CD4-positive, alpha-beta T cell (primary cell): ENCODE results near the gene KIRREL2. TPM values are rescaled to one million over a fixed set of nuclear protein-coding genes. Genes with fewer than 3 reads are reported as not detected.

ENCODE experiments used
- ATAC-seq: fragments of 200-7000 bp; cut with Tn5 transposase; one replicate; pipeline ENCODE4 v1.10.0; 2022; ENCODE audit warnings: mild to moderate bottlenecking; ENCODE audit not compliant: poor library complexity
- CTCF ChIA-PET: fragments of 350-600 bp; sonication (Branson Sonifier 250); formaldehyde crosslinking; loops from one replicate; lab custom pipeline; 2021; ENCODE audit warnings: antibody characterized with exemption, inconsistent platforms; lab: Charles Lee
- POLR2A ChIA-PET: fragments of 350-600 bp; sonication (Branson Sonifier 250); formaldehyde crosslinking; loops from one replicate; lab custom pipeline; 2021; ENCODE audit warnings: antibody characterized with exemption, inconsistent platforms; lab: Charles Lee
- DNase-seq, 14 experiments: peaks; one replicate each; pipeline ENCODE4 v3.0.0-alpha.2; 2013 to 2020; ENCODE audit warnings: mixed read lengths in 2 of 14
- H3K27ac ChIP-seq, 2 donors: one replicate each; pipeline versions ENCODE4 v1.5.1 to v1.7.0; 2013; ENCODE audit warnings: low read length in 2 of 2, low read depth in 1 of 2, mild to moderate bottlenecking in 1 of 2
- H3K27me3 ChIP-seq, 2 experiments: 1 replicate in 1 of 2; 2 replicates in 1 of 2; pipeline versions ENCODE4 v1.6.1 to v1.7.0; 2013; ENCODE audit warnings: low read length in 2 of 2, control low read depth in 1 of 2, mild to moderate bottlenecking in 1 of 2, moderate library complexity in 1 of 2; ENCODE audit not compliant: insufficient read depth in 2 of 2, control insufficient read depth in 1 of 2
- H3K36me3 ChIP-seq: one replicate; pipeline ENCODE4 v1.6.1; 2013; ENCODE audit warnings: low read length, control low read depth; ENCODE audit not compliant: insufficient read depth
- H3K4me1 ChIP-seq: one replicate; pipeline ENCODE4 v1.6.1; 2013; ENCODE audit warnings: low read length, control low read depth; ENCODE audit not compliant: insufficient read depth
- H3K4me3 ChIP-seq: one replicate; pipeline ENCODE4 v1.5.1; 2013; ENCODE audit warnings: mild to moderate bottlenecking, low read length, moderate library complexity
- H3K9me3 ChIP-seq, 2 experiments: 1 replicate in 1 of 2; 2 replicates in 1 of 2; pipeline versions ENCODE4 v1.6.1 to v1.7.0; 2013; ENCODE audit warnings: low read length in 2 of 2, mild to moderate bottlenecking in 2 of 2, control low read depth in 1 of 2, moderate library complexity in 1 of 2; ENCODE audit not compliant: control insufficient read depth in 1 of 2, insufficient read depth in 1 of 2
- H3K27ac Mint-ChIP-seq: one replicate; pipeline ENCODE4 v1.8.0; 2020; ENCODE audit warnings: mixed read lengths
- H3K27me3 Mint-ChIP-seq: one replicate; pipeline ENCODE4 v1.8.0; 2021; ENCODE audit warnings: mixed read lengths
- H3K36me3 Mint-ChIP-seq: one replicate; pipeline ENCODE4 v1.8.0; 2021; ENCODE audit warnings: low read depth, mixed read lengths
- H3K4me1 Mint-ChIP-seq: one replicate; pipeline ENCODE4 v1.8.0; 2021; ENCODE audit warnings: low read depth, mixed read lengths
- H3K4me3 Mint-ChIP-seq: one replicate; pipeline ENCODE4 v1.8.0; 2020; ENCODE audit warnings: mild to moderate bottlenecking, mixed read lengths
- H3K9me3 Mint-ChIP-seq: one replicate; pipeline ENCODE4 v1.8.0; 2020; ENCODE audit warnings: mixed read lengths
- CTCF ChIP-seq: fragments of 200-600 bp; IDR thresholded peaks from one replicate; pipeline ENCODE4 v1.8.0; 2022; ENCODE audit warnings: antibody characterized with exemption, mild to moderate bottlenecking
- intact Hi-C, 2 experiments: fragments of 100-400 bp; cut with DNase I in 1 of 2; cut with micrococcal nuclease in 1 of 2; formaldehyde crosslinking; loops; one replicate each; pipeline versions ENCODE4 v1.15.1 to v1.9.0; 2023 to 2025; cut with DNase I, micrococcal nuclease
- total RNA-seq, 174 experiments: library from RNA in 2 of 174; stranded (reverse) in 2 of 174; gene quantifications; one replicate each; pipeline ENCODE4 v1.2.3 and lab custom pipeline; 2021 to 2026

KIRREL2 gene
- total RNA-seq, 2 experiments from 2014 or later, result 0.14 TPM; not detected in 1

GRCh38 chr19:35852029-35852780, 4.5 kb upstream of the KIRREL2 start, which contains the start of gene NPHS1:
TSS of gene NPHS1 (minus strand) at chr19:35852504. CDS start at chr19:35851837, 667 bp downstream.
- H3K4me3 Mint-ChIP-seq, result no peak within 1 kb of the TSS
- H3K9me3 Mint-ChIP-seq, result no peaks in the 10 kb centered on the region
- H3K36me3 ChIP-seq, result no peaks in the 10 kb centered on the region
- H3K4me1 Mint-ChIP-seq, result peaks cover 5% of the 10 kb centered on the region
- H3K36me3 Mint-ChIP-seq, result no peaks in the 10 kb centered on the region
- DNase-seq, result no peak
- H3K4me3 ChIP-seq, result no peak within 1 kb of the TSS
- ATAC-seq, result no peak
- H3K27ac ChIP-seq, result no peak within 1 kb of the TSS
- peaks cover 39 to 64% of the 10 kb centered on the region in 2 experiments for H3K27me3 ChIP-seq
- ChIA-PET POLR2A (no interaction called here), CTCF (no interaction called here)
- no peak for TF ChIP-seq CTCF
- H3K9me3 ChIP-seq, result peaks cover 0 to 11% of the 10 kb centered on the region in 2 experiments
- peaks cover 74% of the 10 kb centered on the region for H3K27me3 Mint-ChIP-seq
- no peak within 1 kb of the TSS for H3K27ac Mint-ChIP-seq
- intact Hi-C loops, result no loop called here
- peaks cover 14% of the 10 kb centered on the region for H3K4me1 ChIP-seq

DNA sequence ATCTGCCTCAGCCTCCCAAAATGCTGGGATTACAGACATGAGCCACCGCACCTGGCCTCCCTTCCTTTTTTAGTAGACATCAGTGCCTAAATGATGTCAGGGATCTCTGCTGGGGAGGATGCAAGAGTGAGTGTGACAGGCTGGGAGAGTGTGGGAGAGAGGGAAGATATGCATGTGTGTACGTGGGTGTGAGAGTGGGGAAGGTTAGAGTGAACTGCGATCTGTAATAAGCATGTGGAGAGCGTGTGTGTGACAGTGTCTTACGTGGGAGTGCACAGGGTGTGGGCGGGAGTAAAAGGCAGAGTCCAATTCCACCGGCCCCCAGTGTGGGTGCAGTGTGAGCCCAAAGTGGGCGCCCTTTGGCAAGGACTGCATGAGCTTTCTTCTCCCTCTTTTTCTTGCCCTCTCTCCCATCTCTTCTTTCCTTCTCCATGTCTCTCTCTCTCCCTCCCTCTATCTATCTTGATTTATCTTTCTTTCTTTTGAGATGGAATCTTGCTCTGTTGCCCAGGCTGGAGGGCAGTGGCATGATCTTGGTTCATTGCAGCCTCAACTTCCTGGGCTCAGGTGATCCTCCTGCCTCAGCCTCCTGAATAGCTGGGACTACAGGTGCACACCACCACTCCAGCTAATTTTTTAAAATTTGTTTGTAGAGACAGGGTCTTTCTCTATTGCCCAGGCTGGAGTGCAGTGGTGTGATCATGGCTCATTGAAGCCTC, 3.5 kb upstream of the KIRREL2 start:
- Histone ChIP-seq H3K4me3 (no peak overlapping the region), H3K9me3 (peaks cover 0 to 11% of the 10 kb centered on the region in 2 experiments), H3K27me3 (peaks cover 34 to 57% of the 10 kb centered on the region in 2 experiments), H3K4me1 (peaks cover 16% of the 10 kb centered on the region), H3K36me3 (no peaks in the 10 kb centered on the region), H3K27ac (no peak overlapping the region)
- Mint-ChIP-seq H3K27me3 (peaks cover 76% of the 10 kb centered on the region), H3K9me3 (no peaks in the 10 kb centered on the region), H3K4me3 (no peak overlapping the region), H3K27ac (no peak overlapping the region), H3K4me1 (peaks cover 5% of the 10 kb centered on the region), H3K36me3 (no peaks in the 10 kb centered on the region)
- no peak for ATAC-seq
- intact Hi-C loops, result no loop called here
- no peak for TF ChIP-seq CTCF
- ChIA-PET CTCF (no interaction called here), POLR2A (no interaction called here)
- DNase-seq, result no peak

DNA sequence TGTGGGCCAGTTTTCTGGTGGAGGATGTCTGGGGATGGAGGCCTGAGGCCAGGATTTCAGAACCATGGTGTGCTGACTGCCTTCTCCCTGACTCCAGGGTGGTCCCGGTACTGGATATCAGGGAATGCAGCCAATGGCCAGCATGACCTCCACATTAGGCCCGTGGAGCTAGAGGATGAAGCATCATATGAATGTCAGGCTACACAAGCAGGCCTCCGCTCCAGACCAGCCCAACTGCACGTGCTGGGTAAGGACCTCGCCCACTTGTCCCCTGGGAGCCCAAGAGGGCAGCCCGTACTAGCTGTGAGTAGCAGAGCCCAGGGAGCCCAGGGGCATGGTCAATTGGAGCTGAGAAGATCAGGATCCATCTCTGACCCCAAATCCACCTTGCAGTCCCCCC, 1.6 kb downstream of the KIRREL2 start:
- H3K27ac ChIP-seq, result no peak overlapping the region
- TF ChIP-seq CTCF, result no peak
- H3K36me3 ChIP-seq, result no peaks in the 10 kb centered on the region
- peaks cover 58 to 63% of the 10 kb centered on the region in 2 experiments for H3K27me3 ChIP-seq
- H3K36me3 Mint-ChIP-seq, result no peaks in the 10 kb centered on the region
- no peaks in the 10 kb centered on the region for H3K9me3 Mint-ChIP-seq
- intact Hi-C loops, result no loop called here
- peaks cover 5% of the 10 kb centered on the region for H3K4me1 Mint-ChIP-seq
- no peak for ATAC-seq
- peaks cover 0 to 32% of the 10 kb centered on the region in 2 experiments for H3K9me3 ChIP-seq
- H3K4me3 Mint-ChIP-seq, result peak overlapping the region; percentile 1
- DNase-seq, result no peak
- peaks cover 24% of the 10 kb centered on the region for H3K4me1 ChIP-seq
- no peak overlapping the region for H3K4me3 ChIP-seq
- H3K27ac Mint-ChIP-seq, result no peak overlapping the region
- H3K27me3 Mint-ChIP-seq, result peaks cover 79% of the 10 kb centered on the region
- ChIA-PET POLR2A (no interaction called here), CTCF (no interaction called here)
